HG02943 (cell line): Measurements from ENCODE around the gene IGF1R.
"Not testable (repeated sequence)": the region's sequence is repeated elsewhere in the genome, so short reads cannot be mapped to it uniquely, and the experiment has no call there.

Source experiments
- ATAC-seq: cut with Tn5 transposase; IDR thresholded peaks from one replicate; pipeline ENCODE4 v1.9.1; 2021; ENCODE audit warnings: mild to moderate bottlenecking, low read depth, moderate library complexity; ENCODE audit not compliant: unreplicated experiment

The IGF1R gene

DNA sequence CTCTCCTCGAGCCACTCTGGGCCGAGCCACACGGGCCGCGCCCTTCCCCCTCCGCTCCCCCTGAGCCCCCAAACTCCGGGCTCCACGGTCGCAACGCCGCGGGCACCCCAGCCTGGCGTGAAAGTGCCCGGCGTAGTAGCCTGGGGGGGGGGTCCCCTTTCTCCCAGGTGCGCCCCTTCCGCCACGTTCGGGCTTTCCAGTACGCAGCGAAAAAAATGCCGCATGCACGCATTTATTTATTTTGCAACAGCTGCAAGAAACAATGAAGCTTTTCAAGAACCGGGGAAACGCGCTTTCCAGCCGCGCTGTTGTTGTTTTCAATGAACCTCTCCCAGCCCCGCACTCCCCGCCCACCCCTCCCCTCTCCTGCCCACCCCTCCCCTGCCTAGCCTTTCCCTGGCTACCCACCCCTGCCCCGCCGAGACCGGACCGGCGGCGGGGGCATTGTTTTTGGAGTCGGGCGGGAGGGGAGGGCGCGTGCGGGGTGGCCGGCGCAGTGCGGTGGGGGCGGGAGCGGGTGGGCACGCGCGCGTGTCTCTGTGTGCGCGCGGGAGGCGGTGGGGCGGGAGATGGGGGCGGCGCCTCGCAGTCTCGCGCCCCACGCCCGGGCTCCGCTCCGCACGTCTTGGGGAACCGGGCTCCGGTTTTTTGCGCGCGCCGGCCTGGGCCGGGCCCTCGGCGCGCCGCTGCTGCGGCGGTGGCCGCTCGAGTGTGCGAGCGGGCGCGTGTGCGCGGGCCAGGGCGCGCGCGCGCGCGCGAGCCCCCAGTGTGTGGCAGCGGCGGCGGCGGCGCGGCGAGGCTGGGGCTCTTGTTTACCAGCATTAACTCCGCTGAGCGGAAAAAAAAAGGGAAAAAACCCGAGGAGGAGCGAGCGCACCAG lies at the start of gene IGF1R:
IGF1R (plus strand) TSS at position 766 of the 880 bp plus-strand sequence. CDS start 1,043 bp downstream, outside the sequence.
- peak; percentile 63 for ATAC-seq

DNA sequence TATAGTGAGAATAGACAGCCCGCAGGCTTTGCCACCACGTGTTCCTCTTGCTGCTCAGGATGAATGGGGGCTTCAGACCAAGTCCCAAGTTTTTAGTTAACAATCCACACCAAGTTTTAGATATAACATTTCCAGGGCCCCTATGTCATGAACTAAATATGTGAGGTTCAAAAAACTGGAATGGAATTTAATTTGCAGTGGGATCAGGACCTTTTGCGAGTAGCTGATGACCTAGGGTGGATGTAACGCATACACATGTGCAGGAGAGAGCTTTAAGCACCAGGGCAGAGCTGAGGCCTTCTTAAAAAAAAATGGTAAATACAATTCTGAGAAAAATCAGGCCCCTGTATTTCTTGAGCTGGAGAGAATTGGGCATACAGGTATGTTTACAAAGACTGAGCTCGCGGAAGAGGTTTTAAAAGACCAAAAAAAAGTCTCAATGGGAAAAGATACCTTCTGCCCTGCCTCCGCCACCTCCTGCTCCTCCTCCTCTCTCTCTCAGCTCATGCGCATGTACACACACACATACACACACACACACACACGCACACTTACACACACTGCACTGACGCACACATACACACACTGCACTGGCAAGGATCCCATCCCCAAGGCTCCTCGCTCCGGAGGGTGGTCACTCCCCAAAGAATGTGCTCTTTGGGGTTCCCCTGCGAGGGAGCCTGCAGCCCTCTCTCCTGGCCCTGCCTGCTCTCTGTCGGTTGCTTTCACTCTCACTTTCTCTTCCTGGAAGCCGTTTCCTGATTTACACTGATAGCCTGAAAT lies 48.2 kb upstream of the IGF1R start:
- ATAC-seq = peak; percentile 81

DNA sequence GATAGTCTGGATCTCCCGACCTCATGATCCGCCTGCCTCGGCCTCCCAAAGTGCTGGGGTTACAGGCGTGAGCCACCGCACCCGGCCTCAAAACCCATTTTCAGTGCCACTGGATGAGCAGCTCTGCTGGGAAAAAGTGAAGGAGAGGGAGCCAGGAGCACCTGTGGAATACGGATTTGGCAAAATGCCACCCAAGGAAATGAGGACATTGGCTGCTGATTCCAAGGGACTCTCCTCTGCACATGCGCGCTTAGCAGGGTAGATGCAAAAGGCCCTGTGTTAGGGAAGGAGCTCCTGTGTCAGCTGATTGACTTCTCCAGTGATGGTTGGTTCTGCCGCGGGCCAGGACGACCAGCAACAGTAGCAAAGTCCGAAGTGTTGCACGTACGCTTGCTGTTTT lies 43.4 kb upstream of the IGF1R start:
- ATAC-seq = no peak

DNA sequence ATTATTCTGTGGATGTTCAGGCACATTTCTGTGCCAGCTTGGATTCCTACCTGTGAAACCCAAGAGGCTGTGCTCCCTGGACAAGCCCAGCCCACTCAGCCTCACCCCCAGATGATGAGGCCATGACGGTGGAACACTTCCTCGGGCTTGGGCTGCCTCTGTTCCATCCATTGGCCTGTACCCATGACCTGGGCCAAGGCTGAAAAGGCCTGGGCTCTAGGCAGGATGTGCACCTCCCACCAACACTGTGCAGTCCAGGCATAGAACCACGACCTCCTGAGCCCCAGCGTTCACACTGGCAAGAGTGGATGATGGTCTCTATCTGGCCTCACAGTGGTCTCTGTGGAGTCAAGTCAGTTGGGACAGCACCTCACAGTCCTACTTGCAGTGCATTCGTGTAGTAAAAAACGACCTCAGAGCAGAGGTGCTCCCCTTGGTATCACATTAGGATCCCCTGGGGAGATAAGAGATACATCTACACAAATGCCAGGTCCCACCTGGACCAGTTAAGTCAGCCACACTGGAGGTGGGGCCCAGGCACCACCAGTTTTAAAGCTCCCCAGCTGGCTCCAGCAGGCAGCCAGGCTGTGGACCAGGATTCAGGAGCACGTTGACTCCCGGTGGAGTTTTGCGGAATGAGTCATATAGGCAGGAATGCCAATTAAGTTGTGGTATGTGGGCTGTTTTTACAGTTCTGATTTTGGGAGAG lies 39.0 kb upstream of the IGF1R start:
- no peak for ATAC-seq

DNA sequence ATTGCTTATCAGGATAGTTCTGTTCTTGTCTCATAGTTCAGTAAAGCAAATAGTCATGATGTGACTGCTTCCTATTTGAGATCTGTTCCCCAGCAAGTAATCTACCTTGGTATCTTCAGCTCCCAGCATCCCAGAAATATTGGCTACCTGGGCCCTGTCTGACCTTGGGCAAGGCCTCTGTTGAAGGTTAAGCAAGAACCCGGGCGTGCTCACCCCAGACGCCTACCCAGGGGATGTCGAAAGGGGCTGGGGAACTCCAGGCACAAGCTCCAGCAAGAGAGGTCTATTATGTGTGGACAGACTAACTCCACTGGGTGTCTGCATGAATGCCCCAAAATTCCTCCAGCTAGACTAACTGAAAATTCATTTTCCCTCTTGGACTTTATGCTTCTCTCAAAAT lies 37.3 kb upstream of the IGF1R start:
- no peak for ATAC-seq

DNA sequence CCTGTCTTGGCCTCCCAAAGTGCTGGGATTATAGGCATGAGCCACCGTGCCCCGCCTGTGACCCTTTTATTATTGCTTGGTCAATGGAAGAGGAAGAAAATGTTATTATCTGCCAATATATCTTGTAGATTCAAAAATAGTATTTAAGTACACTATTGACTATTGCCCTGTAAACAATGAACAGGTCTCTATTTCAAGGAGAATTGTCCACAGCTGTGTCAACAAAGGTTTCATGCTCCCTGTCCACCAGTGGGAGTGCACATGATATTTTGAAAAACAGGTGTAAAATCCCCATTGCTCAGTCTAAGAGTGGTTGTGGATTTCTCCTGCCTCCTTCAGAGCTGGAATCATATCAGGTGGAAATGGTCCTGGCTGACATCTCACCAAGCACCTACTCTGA lies 36.5 kb upstream of the IGF1R start:
- ATAC-seq = no peak

DNA sequence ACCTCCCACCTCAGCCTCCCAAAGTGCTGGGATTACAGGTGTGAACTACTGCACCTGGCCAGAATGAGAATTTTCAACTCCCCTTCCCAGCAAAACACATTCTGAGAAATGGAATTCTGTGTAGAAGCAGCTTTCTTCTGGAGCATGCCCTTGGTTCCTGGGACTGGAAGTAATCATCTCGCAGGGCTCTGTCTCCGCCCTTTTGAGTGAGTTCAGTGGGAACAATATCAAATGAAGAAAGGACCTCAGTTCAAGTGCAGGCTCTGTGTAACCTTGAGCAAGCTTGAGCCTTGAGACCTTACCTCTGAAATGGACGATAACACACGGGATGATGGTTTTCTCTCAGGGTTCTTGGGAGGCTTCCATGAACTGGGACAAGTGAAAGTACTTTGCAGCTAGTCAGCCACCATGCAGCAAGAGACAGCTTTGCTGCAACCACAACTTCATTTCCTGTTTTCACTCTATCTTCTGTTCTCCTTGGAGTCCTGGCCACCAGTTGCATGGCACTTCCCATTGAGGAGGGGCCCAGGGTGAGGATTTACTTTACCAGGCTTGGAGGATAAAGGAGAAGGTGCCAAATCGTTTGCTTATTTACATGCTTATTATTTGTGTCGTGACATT lies 35.7 kb upstream of the IGF1R start:
- ATAC-seq = no peak

DNA sequence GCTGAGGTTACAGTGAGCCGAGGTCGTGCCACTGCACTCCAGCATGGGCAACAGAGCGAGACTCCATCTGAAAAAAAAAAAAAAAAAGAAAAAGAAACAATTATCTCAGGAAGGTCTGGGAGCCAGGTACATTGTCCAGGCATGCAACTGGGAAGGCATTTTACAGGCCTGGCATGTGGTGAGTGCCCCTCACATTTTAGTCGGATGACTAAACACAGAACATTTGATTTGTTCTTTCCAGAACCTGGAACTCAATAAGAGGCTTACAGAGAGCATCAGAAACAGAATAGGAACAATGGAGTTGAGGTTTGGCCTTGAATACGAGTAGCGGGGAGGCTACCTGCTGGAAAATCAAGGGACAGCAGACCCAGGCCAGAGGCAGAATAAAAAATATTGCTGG lies 33.7 kb upstream of the IGF1R start:
- no peak for ATAC-seq

DNA sequence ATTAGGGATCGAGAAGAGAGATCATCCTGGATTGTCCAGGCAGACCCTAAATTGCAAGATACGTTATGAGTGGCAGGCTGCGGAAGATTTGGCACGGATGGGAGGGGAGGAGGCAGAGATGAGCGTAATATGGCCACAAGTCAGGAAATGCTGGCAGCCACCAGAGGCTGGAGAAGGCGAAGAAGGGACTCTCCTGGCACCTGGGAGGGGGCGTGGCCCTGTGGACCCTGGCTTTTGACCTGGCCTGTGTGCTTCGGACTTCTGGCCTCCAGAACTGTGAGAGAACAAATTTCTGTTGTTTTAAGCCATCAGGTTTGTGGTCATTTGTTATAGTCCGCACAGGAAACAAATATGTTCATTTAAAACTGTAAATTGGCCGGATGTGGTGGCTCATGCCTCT lies 31.9 kb upstream of the IGF1R start:
- no peak for ATAC-seq

DNA sequence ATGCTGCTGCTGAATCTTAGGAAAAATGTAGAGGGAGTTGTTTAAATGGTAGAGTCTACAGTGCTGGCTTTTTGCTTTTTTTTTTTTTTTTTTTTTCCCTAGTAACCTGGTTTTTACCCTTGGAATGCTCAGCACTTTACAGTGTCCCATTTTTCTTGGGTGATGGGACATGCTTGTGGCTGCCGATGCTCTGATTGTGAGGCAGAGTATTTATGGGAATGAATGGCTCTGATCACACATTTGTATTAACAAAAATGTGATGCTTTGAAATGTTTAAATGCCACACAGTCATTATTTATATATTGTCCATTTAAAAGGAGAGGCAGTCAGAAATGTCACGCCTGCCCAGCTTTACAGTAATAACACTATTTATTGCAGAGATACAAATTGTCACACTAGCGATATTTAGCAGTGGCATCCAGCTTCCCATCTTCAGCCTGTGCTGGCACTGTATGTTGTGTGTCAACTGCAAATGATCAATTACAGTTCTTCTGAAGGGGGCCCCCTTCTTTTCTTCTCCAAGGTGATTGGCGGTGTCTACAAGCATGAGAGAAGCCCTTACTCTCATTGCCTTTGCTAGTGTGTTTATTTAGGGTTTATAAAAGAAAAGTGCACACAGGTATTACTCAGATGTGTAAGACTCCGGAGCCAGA lies 30.9 kb upstream of the IGF1R start:
- no peak for ATAC-seq

DNA sequence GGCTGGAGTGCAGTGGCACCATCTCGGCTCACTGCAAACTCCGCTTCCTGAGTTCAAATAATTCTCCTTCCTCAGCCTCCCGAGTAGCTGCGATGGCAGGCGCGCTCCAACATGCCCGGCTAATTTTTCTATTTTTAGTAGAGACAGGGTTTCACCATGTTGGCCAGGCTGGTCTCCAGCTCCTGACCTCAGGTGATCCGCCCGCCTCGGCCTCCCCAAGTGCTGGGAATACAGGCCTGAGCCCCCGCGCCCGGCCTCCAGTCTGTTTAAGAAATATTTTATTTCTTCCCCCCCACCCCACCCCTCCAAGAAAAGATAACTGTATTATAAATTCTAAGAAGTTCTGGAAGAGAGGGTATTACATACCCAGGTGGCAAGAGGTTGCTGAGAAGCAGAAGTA lies 29.8 kb upstream of the IGF1R start:
- ATAC-seq = not testable (repeated sequence)

DNA sequence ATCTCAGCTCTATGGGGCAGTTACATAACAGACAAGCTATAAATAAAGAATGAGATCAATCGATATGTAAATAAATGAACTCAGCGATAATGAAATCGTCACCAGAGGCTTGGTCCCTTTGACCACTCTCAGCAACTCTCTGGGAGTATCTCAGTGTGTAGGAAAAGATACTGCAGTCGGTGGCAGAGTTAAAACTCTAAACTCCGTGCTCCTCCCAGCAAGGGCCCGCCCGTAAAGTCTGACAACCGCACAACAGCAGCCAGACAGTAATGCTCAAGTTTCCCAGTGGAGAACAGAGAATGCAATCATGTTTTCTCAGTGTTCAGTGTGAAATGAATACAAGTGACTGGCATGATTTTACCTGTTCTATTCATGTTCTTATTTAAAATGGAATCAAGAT lies 28.3 kb upstream of the IGF1R start:
- no peak for ATAC-seq

DNA sequence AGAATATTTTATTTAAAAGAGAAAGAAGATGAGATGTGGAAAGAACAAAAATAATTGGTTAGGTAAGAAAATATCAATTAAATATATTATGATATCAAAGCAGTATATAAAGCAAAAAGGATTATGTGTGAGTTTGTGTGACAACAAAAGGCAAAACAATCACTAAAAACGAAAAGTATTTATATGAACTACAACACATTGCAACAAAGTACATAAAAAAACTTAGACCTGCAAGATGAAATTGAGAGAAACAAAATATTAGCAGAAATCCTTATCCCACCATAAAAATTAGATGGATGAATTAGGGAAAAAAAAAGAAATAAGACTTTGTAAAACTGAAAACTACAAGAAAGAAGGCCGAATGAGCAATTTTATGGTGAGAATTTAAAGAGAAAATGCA lies 27.3 kb upstream of the IGF1R start:
- ATAC-seq = no peak

DNA sequence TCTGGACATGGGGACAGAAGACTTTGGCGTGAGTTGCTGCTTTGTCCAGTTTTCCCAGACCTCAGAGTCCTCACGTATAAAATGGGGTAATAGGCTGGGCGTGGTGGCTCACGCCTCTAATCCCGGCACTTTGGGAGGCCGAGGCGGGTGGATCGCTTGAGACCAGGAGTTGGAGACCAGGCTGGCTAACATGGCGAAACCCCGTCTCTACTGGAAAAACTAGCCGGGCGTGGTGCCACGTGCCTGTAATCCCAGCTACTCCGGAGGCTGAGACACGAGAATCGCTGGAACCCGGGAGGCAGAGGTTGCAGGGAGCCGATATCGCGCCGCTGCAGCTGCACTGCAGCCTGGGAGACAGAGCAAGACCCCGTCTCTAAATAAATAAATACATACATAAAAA lies 22.7 kb upstream of the IGF1R start:
- ATAC-seq = no peak

DNA sequence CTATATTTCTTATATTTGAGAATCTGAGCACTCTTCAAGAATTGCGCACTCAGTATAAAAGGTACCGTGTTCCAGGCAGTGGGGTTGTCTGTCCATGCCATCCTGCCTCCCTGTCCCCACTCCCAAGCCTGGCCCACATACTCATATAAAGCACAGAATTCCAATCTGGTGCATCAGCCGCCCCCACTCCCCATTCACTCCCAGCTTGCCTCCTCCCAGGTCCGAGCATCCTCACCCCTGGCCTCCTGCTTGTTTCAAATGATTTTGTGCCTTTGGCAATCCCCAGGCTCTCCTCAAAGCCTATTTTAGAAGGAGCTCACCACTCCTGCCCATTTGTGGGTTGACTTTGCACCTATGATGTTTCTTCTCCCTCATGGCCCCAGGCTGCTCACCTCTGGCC lies 22.2 kb upstream of the IGF1R start:
- no peak for ATAC-seq

DNA sequence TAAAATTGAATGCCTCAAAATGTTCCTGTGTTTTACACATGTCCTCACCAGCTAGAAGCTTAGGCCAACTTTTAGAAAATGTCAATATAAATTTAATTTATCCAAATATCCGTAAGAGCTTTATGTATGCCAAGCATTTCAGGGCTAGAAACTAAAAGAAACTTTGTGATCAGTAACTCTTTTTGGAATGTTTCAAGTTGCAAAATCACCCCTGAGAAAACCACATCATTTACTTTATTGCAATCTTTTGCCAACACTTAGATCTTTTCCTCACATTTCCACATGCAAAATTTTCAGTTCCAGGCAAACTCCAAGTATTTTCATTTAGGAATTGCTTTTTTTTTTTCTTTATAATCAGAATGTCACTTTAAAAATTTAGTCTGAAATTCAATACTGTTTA lies 20.1 kb upstream of the IGF1R start:
- ATAC-seq = no peak

DNA sequence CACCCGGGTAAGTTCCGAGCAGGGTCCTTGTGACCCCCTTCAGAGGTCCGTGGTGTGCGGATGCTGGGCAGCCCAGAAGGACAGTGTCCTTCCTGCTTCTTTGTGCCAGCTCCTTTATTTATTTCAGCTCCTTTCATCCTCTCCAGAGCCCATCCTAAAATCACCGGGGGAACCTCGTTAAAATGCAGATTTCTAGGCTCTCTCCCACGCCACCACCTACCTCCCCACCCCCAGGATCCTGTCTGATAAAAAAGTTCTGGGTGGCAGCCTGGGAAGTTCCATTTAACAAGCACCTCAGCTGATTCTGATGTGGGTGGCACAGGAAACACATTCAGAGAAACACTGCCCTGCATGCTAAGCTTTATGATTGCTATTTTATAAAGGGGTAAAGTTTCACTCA lies 12.5 kb upstream of the IGF1R start:
- no peak for ATAC-seq

DNA sequence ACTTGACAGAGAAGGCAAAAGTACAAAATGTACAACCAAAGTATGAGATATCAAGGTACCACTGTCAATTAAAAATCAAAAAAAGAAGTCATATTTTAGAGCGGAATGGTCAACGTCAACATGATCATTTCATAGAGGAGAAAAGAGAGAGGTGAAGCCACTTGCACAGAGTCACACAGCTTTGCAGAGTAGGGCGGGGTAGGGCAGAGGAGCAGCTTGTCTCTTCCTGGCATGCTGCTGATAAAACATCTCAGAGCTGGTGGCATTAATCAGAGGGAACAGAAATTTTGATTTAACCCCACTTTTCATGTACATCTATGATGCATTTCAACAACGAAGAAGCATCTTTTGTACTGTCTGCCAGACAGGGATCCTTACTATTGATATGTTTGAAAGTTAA lies 5.2 kb upstream of the IGF1R start:
- ATAC-seq = no peak

DNA sequence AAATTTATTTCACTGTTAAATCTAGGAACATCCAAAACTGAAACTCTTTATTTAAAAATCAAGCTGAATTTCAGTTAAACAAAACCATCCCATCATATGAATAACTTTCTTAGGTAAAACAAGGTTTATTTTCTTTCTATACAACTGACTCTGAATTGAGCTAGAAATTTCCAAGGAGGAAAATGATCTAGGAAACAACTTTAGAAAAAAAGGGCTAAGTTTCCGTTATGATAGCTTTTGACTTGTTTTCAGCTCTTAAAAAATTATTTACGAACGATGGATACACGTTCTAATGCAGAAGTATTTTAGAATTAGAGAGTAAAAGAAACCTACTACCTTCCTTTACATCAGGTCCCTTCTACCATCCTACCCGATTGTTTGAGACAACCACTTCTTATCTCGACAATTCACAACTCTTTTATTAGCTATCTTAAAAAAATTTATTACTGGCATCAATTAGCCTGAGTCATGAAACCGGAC lies 1.8 kb upstream of the IGF1R start:
- ATAC-seq = no peak
